Measurements from ENCODE around the gene POU2AF1. TPM values are rescaled to one million over a fixed set of nuclear protein-coding genes. Genes with fewer than 3 reads are reported as not detected.

POU2AF1 gene
- total RNA-seq, 2 experiments from 2014 or later, result 3.0 to 3.5 TPM

- Mint-ChIP-seq H3K9me3 (no peaks in the 10 kb centered on the region), H3K27ac (no peak overlapping the region), H3K4me3 (no peak overlapping the region), H3K36me3 (no peaks in the 10 kb centered on the region), H3K4me1 (no peaks in the 10 kb centered on the region), H3K27me3 (no peaks in the 10 kb centered on the region)
- no peak for DNase-seq
Measured at GRCh38 chr11:111353776-111354600, 25.1 kb downstream of the POU2AF1 start.

- Mint-ChIP-seq H3K27ac (no peak overlapping the region), H3K4me1 (no peaks in the 10 kb centered on the region), H3K4me3 (no peak overlapping the region), H3K36me3 (no peaks in the 10 kb centered on the region), H3K9me3 (no peaks in the 10 kb centered on the region), H3K27me3 (no peaks in the 10 kb centered on the region)
- no peak for DNase-seq
Measured at GRCh38 chr11:111352935-111353710, 26.0 kb downstream of the POU2AF1 start.

GRCh38 chr11:111352231-111352746 lies 26.8 kb downstream of the POU2AF1 start:
- Mint-ChIP-seq H3K36me3 (no peaks in the 10 kb centered on the region), H3K27ac (no peak overlapping the region), H3K4me3 (no peak overlapping the region), H3K4me1 (no peaks in the 10 kb centered on the region), H3K27me3 (no peaks in the 10 kb centered on the region), H3K9me3 (no peaks in the 10 kb centered on the region)
- no peak for DNase-seq

GRCh38 chr11:111351374-111352055 lies 27.6 kb downstream of the POU2AF1 start:
- no peak for DNase-seq
- no peaks in the 10 kb centered on the region for H3K27me3 Mint-ChIP-seq
- no peak overlapping the region for H3K4me3 Mint-ChIP-seq
- H3K4me1 Mint-ChIP-seq, result no peaks in the 10 kb centered on the region
- H3K36me3 Mint-ChIP-seq, result no peaks in the 10 kb centered on the region
- H3K27ac Mint-ChIP-seq, result no peak overlapping the region
- no peaks in the 10 kb centered on the region for H3K9me3 Mint-ChIP-seq

GRCh38 chr11:111350811-111351210 lies 28.3 kb downstream of the POU2AF1 start:
- Mint-ChIP-seq H3K36me3 (no peaks in the 10 kb centered on the region), H3K4me1 (no peaks in the 10 kb centered on the region), H3K4me3 (no peak overlapping the region), H3K27me3 (no peaks in the 10 kb centered on the region), H3K27ac (no peak overlapping the region), H3K9me3 (no peaks in the 10 kb centered on the region)
- DNase-seq, result no peak

- DNase-seq, result no peak
- no peaks in the 10 kb centered on the region for H3K27me3 Mint-ChIP-seq
- H3K9me3 Mint-ChIP-seq, result no peaks in the 10 kb centered on the region
- H3K4me1 Mint-ChIP-seq, result no peaks in the 10 kb centered on the region
- no peak overlapping the region for H3K27ac Mint-ChIP-seq
- H3K4me3 Mint-ChIP-seq, result no peak overlapping the region
- H3K36me3 Mint-ChIP-seq, result no peaks in the 10 kb centered on the region
Measured at GRCh38 chr11:111349191-111349695, 29.8 kb downstream of the POU2AF1 start.

- H3K36me3 Mint-ChIP-seq, result no peaks in the 10 kb centered on the region
- H3K4me3 Mint-ChIP-seq, result no peak overlapping the region
- no peaks in the 10 kb centered on the region for H3K4me1 Mint-ChIP-seq
- no peaks in the 10 kb centered on the region for H3K9me3 Mint-ChIP-seq
- no peak for DNase-seq
- H3K27ac Mint-ChIP-seq, result no peak overlapping the region
- H3K27me3 Mint-ChIP-seq, result no peaks in the 10 kb centered on the region
Measured at GRCh38 chr11:111348147-111348546, 30.9 kb downstream of the POU2AF1 start.

GRCh38 chr11:111347723-111348115 lies 31.4 kb downstream of the POU2AF1 start:
- DNase-seq, result no peak
- Mint-ChIP-seq H3K27ac (no peak overlapping the region), H3K9me3 (no peaks in the 10 kb centered on the region), H3K4me1 (no peaks in the 10 kb centered on the region), H3K36me3 (no peaks in the 10 kb centered on the region), H3K4me3 (no peak overlapping the region), H3K27me3 (no peaks in the 10 kb centered on the region)

GRCh38 chr11:111347002-111347722 lies 31.9 kb downstream of the POU2AF1 start:
- Mint-ChIP-seq H3K27ac (no peak overlapping the region), H3K27me3 (no peaks in the 10 kb centered on the region), H3K4me1 (no peaks in the 10 kb centered on the region), H3K36me3 (no peaks in the 10 kb centered on the region), H3K9me3 (no peaks in the 10 kb centered on the region), H3K4me3 (no peak overlapping the region)
- DNase-seq, result no peak

GRCh38 chr11:111344032-111344431 lies 35.0 kb downstream of the POU2AF1 start:
- Mint-ChIP-seq H3K9me3 (peaks cover 8% of the 10 kb centered on the region), H3K4me3 (no peak overlapping the region), H3K4me1 (no peaks in the 10 kb centered on the region), H3K27ac (no peak overlapping the region), H3K36me3 (peaks cover 6% of the 10 kb centered on the region), H3K27me3 (no peaks in the 10 kb centered on the region)
- DNase-seq, result no peak

GRCh38 chr11:111342329-111342728 lies 36.7 kb downstream of the POU2AF1 start:
- no peak overlapping the region for H3K4me3 Mint-ChIP-seq
- H3K4me1 Mint-ChIP-seq, result no peaks in the 10 kb centered on the region
- peaks cover 6% of the 10 kb centered on the region for H3K36me3 Mint-ChIP-seq
- no peak for DNase-seq
- no peaks in the 10 kb centered on the region for H3K27me3 Mint-ChIP-seq
- no peak overlapping the region for H3K27ac Mint-ChIP-seq
- peaks cover 8% of the 10 kb centered on the region for H3K9me3 Mint-ChIP-seq

- H3K27me3 Mint-ChIP-seq, result no peaks in the 10 kb centered on the region
- H3K36me3 Mint-ChIP-seq, result peaks cover 6% of the 10 kb centered on the region
- no peak overlapping the region for H3K27ac Mint-ChIP-seq
- no peak for DNase-seq
- no peak overlapping the region for H3K4me3 Mint-ChIP-seq
- H3K9me3 Mint-ChIP-seq, result peaks cover 8% of the 10 kb centered on the region
- no peaks in the 10 kb centered on the region for H3K4me1 Mint-ChIP-seq
Measured at GRCh38 chr11:111339758-111340388, 39.2 kb downstream of the POU2AF1 start.

- Mint-ChIP-seq H3K9me3 (peaks cover 8% of the 10 kb centered on the region), H3K36me3 (peaks cover 6% of the 10 kb centered on the region), H3K27ac (no peak overlapping the region), H3K27me3 (no peaks in the 10 kb centered on the region), H3K4me1 (no peaks in the 10 kb centered on the region), H3K4me3 (no peak overlapping the region)
- no peak for DNase-seq
Measured at GRCh38 chr11:111336582-111337256, 42.4 kb downstream of the POU2AF1 start.

GRCh38 chr11:111336062-111336461 lies 43.0 kb downstream of the POU2AF1 start:
- H3K9me3 Mint-ChIP-seq, result peaks cover 8% of the 10 kb centered on the region
- no peak overlapping the region for H3K27ac Mint-ChIP-seq
- peaks cover 6% of the 10 kb centered on the region for H3K36me3 Mint-ChIP-seq
- H3K4me3 Mint-ChIP-seq, result no peak overlapping the region
- H3K4me1 Mint-ChIP-seq, result no peaks in the 10 kb centered on the region
- no peaks in the 10 kb centered on the region for H3K27me3 Mint-ChIP-seq
- DNase-seq, result no peak
